ENCODE results near the gene CKMT1A.
"Not testable (repeated sequence)": the region's sequence is repeated elsewhere in the genome, so short reads cannot be mapped to it uniquely, and the experiment has no call there.

Gene CKMT1A

DNA sequence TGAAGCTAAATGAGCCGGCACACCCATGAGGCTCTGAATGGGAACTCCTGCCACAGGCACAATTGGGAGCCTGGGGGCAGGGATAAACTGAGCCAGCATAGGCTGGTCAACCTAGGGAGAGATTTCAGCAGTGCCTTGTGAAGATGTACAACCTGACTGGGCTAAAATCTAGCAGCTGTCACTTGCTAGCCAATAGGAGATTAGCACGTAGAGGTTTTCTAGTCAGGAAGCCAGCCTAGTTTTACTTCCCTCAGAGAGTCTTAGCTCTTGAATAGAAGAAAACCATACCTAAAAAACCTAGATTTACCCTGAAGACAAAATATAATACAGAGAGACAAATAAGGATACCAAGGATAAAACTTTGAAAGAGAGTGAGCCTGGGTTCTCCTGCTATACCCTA, 31.4 kb upstream of the CKMT1A start:
- not testable (repeated sequence) for H3K27ac ChIP-seq (ENCODE audit: low read length, poor library complexity, severe bottlenecking); H2AFZ ChIP-seq (ENCODE audit: low read depth, low read length); DNase-seq; H2BK12ac ChIP-seq (ENCODE audit: low read length in 2 of 2); H3K4me3 ChIP-seq (ENCODE audit: insufficient read depth in 1 of 2, low read depth in 1 of 2, low read length in 2 of 2); H3K9me3 ChIP-seq (ENCODE audit: control insufficient read depth, low read length); H3K79me1 ChIP-seq (replicated peaks; ENCODE audit: low read length, poor library complexity, severe bottlenecking); H3K9ac ChIP-seq (ENCODE audit: low read length); H3K27me3 ChIP-seq (ENCODE audit: control insufficient read depth in 1 of 2, insufficient read depth in 1 of 2, low read length in 2 of 2); H2BK120ac ChIP-seq (ENCODE audit: low read depth, low read length); H4K8ac ChIP-seq (ENCODE audit: low read length); H3K23ac ChIP-seq (ENCODE audit: low read length in 2 of 2); H3K18ac ChIP-seq (ENCODE audit: low read depth in 1 of 2, low read length in 2 of 2); H3K4me2 ChIP-seq (ENCODE audit: low read length, poor library complexity, severe bottlenecking); H3K36me3 ChIP-seq (ENCODE audit: control insufficient read depth in 1 of 2, insufficient read depth in 2 of 2, low read depth in 1 of 2, low read length in 2 of 2); H3K4me1 ChIP-seq (ENCODE audit: control insufficient read depth, insufficient read depth, low read depth, low read length); H2BK5ac ChIP-seq (ENCODE audit: low read depth, low read length, poor library complexity, severe bottlenecking); H2AK5ac ChIP-seq (ENCODE audit: low read length, severe bottlenecking); H2BK15ac ChIP-seq (ENCODE audit: low read depth, poor library complexity, severe bottlenecking); H4K91ac ChIP-seq (ENCODE audit: low read length); H3K14ac ChIP-seq (ENCODE audit: low read length in 2 of 2); H3K4ac ChIP-seq (ENCODE audit: low read depth in 1 of 2, low read length in 2 of 2)
- no CpG with 5 or more reads among the region's 2 CpGs for WGBS

DNA sequence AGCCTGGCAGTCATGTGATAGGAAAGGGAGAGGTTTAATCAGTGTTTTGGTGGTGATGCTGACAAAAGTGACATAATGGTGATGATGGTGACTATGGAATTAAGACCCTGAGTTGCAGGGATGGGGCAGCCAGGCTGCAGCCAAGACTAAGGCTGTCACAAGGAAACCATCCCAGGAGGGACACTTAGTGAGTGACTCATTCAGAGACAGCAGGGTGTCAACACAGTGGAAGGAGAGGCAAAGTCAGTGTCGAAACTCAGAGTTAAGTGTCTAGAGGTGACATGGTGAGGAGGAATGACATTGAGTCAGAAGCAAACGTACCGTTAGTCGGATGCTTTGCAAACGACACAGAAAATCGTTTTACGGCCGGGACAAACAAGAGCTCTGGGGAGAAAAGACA, 30.3 kb upstream of the CKMT1A start:
- not testable (repeated sequence) for DNase-seq; H2BK15ac ChIP-seq (ENCODE audit: low read depth, poor library complexity, severe bottlenecking); H3K23ac ChIP-seq (ENCODE audit: low read length in 2 of 2); H2BK12ac ChIP-seq (ENCODE audit: low read length in 2 of 2); H3K9ac ChIP-seq (ENCODE audit: low read length); H2BK120ac ChIP-seq (ENCODE audit: low read depth, low read length); H4K91ac ChIP-seq (ENCODE audit: low read length); H3K4me2 ChIP-seq (ENCODE audit: low read length, poor library complexity, severe bottlenecking); H3K36me3 ChIP-seq (ENCODE audit: control insufficient read depth in 1 of 2, insufficient read depth in 2 of 2, low read depth in 1 of 2, low read length in 2 of 2); H3K9me3 ChIP-seq (ENCODE audit: control insufficient read depth, low read length); H2AK5ac ChIP-seq (ENCODE audit: low read length, severe bottlenecking); H3K4me3 ChIP-seq (ENCODE audit: insufficient read depth in 1 of 2, low read depth in 1 of 2, low read length in 2 of 2); H3K4ac ChIP-seq (ENCODE audit: low read depth in 1 of 2, low read length in 2 of 2); H2BK5ac ChIP-seq (ENCODE audit: low read depth, low read length, poor library complexity, severe bottlenecking); H3K79me1 ChIP-seq (replicated peaks; ENCODE audit: low read length, poor library complexity, severe bottlenecking); H3K27ac ChIP-seq (ENCODE audit: low read length, poor library complexity, severe bottlenecking); H3K27me3 ChIP-seq (ENCODE audit: control insufficient read depth in 1 of 2, insufficient read depth in 1 of 2, low read length in 2 of 2); H3K4me1 ChIP-seq (ENCODE audit: control insufficient read depth, insufficient read depth, low read depth, low read length); H3K14ac ChIP-seq (ENCODE audit: low read length in 2 of 2); H2AFZ ChIP-seq (ENCODE audit: low read depth, low read length); H3K18ac ChIP-seq (ENCODE audit: low read depth in 1 of 2, low read length in 2 of 2); H4K8ac ChIP-seq (ENCODE audit: low read length)
- no CpG with 5 or more reads among the region's 8 CpGs for WGBS

DNA sequence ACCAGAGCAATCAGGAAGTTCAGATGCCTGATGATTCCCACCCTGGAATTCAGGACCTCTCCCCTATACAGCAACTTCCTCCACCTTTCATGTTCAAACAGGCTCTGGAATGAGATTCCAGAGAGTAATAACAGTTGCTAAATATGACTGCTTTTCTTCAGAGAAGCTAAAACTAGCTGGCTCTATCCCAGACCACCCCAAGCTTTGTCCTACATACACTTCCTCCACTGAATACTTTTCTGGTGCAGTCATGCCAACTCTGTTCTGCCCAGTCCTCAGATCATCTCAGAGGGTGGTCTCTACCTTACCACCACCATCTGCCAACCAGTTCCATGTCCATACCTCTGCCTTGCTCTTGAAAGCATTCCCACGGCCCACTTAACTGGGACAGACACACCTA, 27.5 kb upstream of the CKMT1A start:
- not testable (repeated sequence) for H3K4ac ChIP-seq (ENCODE audit: low read depth in 1 of 2, low read length in 2 of 2); H3K18ac ChIP-seq (ENCODE audit: low read depth in 1 of 2, low read length in 2 of 2); H2AK5ac ChIP-seq (ENCODE audit: low read length, severe bottlenecking); H3K23ac ChIP-seq (ENCODE audit: low read length in 2 of 2); DNase-seq; H4K8ac ChIP-seq (ENCODE audit: low read length); H2AFZ ChIP-seq (ENCODE audit: low read depth, low read length); H3K14ac ChIP-seq (ENCODE audit: low read length in 2 of 2); H4K91ac ChIP-seq (ENCODE audit: low read length); H2BK5ac ChIP-seq (ENCODE audit: low read depth, low read length, poor library complexity, severe bottlenecking); H3K4me3 ChIP-seq (ENCODE audit: insufficient read depth in 1 of 2, low read depth in 1 of 2, low read length in 2 of 2); H2BK120ac ChIP-seq (ENCODE audit: low read depth, low read length); H3K27ac ChIP-seq (ENCODE audit: low read length, poor library complexity, severe bottlenecking); H3K27me3 ChIP-seq (ENCODE audit: control insufficient read depth in 1 of 2, insufficient read depth in 1 of 2, low read length in 2 of 2); H3K4me1 ChIP-seq (ENCODE audit: control insufficient read depth, insufficient read depth, low read depth, low read length); H3K79me1 ChIP-seq (replicated peaks; ENCODE audit: low read length, poor library complexity, severe bottlenecking); H3K4me2 ChIP-seq (ENCODE audit: low read length, poor library complexity, severe bottlenecking); H3K36me3 ChIP-seq (ENCODE audit: control insufficient read depth in 1 of 2, insufficient read depth in 2 of 2, low read depth in 1 of 2, low read length in 2 of 2); H3K9ac ChIP-seq (ENCODE audit: low read length); H3K9me3 ChIP-seq (ENCODE audit: control insufficient read depth, low read length); H2BK12ac ChIP-seq (ENCODE audit: low read length in 2 of 2); H2BK15ac ChIP-seq (ENCODE audit: low read depth, poor library complexity, severe bottlenecking)
- WGBS, result no CpG with 5 or more reads among the region's 1 CpG

DNA sequence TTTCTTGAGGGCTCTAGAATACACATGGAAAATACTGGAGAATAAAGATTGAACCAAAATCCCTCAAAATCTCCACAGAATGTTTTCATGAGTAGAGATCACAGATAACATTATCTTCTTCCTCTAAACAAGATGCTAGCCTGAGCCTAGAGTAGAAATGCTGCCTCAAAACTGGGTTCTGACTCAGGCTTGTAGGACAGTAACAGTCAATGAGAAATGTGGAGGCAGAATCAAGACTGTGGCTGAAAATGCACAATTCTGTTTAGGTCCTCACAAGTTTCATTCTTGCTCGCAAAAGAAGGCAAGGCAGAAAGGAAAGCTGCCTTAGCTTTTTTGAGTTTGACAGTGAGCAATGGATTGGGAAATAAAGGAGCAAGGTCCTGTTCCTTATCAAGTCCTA, 19.5 kb upstream of the CKMT1A start:
- not testable (repeated sequence) for H4K8ac ChIP-seq (ENCODE audit: low read length); H3K4me1 ChIP-seq (ENCODE audit: control insufficient read depth, insufficient read depth, low read depth, low read length); H3K9me3 ChIP-seq (ENCODE audit: control insufficient read depth, low read length); DNase-seq; H3K27ac ChIP-seq (ENCODE audit: low read length, poor library complexity, severe bottlenecking); H3K9ac ChIP-seq (ENCODE audit: low read length); H3K23ac ChIP-seq (ENCODE audit: low read length in 2 of 2); H3K4ac ChIP-seq (ENCODE audit: low read depth in 1 of 2, low read length in 2 of 2); H3K79me1 ChIP-seq (replicated peaks; ENCODE audit: low read length, poor library complexity, severe bottlenecking); H2BK12ac ChIP-seq (ENCODE audit: low read length in 2 of 2); H2BK120ac ChIP-seq (ENCODE audit: low read depth, low read length); H3K14ac ChIP-seq (ENCODE audit: low read length in 2 of 2); H3K27me3 ChIP-seq (ENCODE audit: control insufficient read depth in 1 of 2, insufficient read depth in 1 of 2, low read length in 2 of 2); H3K18ac ChIP-seq (ENCODE audit: low read depth in 1 of 2, low read length in 2 of 2); H3K4me3 ChIP-seq (ENCODE audit: insufficient read depth in 1 of 2, low read depth in 1 of 2, low read length in 2 of 2); H2BK15ac ChIP-seq (ENCODE audit: low read depth, poor library complexity, severe bottlenecking); H3K4me2 ChIP-seq (ENCODE audit: low read length, poor library complexity, severe bottlenecking); H2AFZ ChIP-seq (ENCODE audit: low read depth, low read length); H3K36me3 ChIP-seq (ENCODE audit: control insufficient read depth in 1 of 2, insufficient read depth in 2 of 2, low read depth in 1 of 2, low read length in 2 of 2); H2BK5ac ChIP-seq (ENCODE audit: low read depth, low read length, poor library complexity, severe bottlenecking); H4K91ac ChIP-seq (ENCODE audit: low read length); H2AK5ac ChIP-seq (ENCODE audit: low read length, severe bottlenecking)
- no CpG with 5 or more reads among the region's 1 CpG for WGBS

All from mesenchymal stem cell (in vitro differentiated cells and primary cell).